WTC11 (cell line): ENCODE results near the gene SYS1. TPM values are rescaled to one million over a fixed set of nuclear protein-coding genes. Genes with fewer than 3 reads are reported as not detected.

Experiments
- ATAC-seq: fragments of 200-7000 bp; cut with Tn5 transposase; 2 replicates; pipeline ENCODE4 v1.10.0; 2021; ENCODE audit warnings: mild to moderate bottlenecking, moderate library complexity
- CTCF ChIA-PET: fragments of 300-600 bp; sonication (Branson Sonifier 250); formaldehyde crosslinking; loops from one replicate; lab custom pipeline; 2021; ENCODE audit warnings: antibody characterized with exemption; lab: Charles Lee
- POLR2A ChIA-PET: fragments of 350-600 bp; sonication (Branson Sonifier 250); formaldehyde crosslinking; loops from one replicate; lab custom pipeline; 2021; ENCODE audit warnings: antibody characterized with exemption; lab: Charles Lee
- DNase-seq: peaks from one replicate; pipeline ENCODE4 v3.0.0; 2021; ENCODE audit warnings: low spot score
- H3K27ac Mint-ChIP-seq: 2 replicates; pipeline ENCODE4 v1.8.0; 2021; ENCODE audit warnings: mixed read lengths
- H3K27me3 Mint-ChIP-seq: 2 replicates; pipeline ENCODE4 v1.8.0; 2021; ENCODE audit warnings: low read depth, mild to moderate bottlenecking, moderate library complexity, mixed read lengths
- H3K36me3 Mint-ChIP-seq: 2 replicates; pipeline ENCODE4 v1.8.0; 2021; ENCODE audit warnings: mixed read lengths
- H3K4me1 Mint-ChIP-seq: 2 replicates; pipeline ENCODE4 v1.8.0; 2022; ENCODE audit warnings: mixed read lengths
- H3K4me3 Mint-ChIP-seq: 2 replicates; pipeline ENCODE4 v1.8.0; 2021; ENCODE audit warnings: mild to moderate bottlenecking, moderate library complexity, mixed read lengths
- H3K9me3 Mint-ChIP-seq: 2 replicates; pipeline ENCODE4 v1.8.0; 2021; ENCODE audit warnings: mixed read lengths
- FOXP1 ChIP-seq: sonication (generic); formaldehyde crosslinking; IDR thresholded peaks from 2 replicates; pipeline ENCODE4 v1.8.0; 2022; ENCODE audit warnings: missing genetic modification reagents, mild to moderate bottlenecking, moderate library complexity, borderline replicate concordance
- HMGA2 ChIP-seq: fragments of 250-450 bp; sonication (Bioruptor Pico); IDR thresholded peaks from 2 replicates; pipeline ENCODE4 v1.4.0; 2021; ENCODE audit warnings: mild to moderate bottlenecking, moderate library complexity
- IRF2 ChIP-seq: sonication (generic); formaldehyde crosslinking; IDR thresholded peaks from 2 replicates; pipeline ENCODE4 v1.8.0; 2022; ENCODE audit warnings: low read depth, missing genetic modification reagents, borderline replicate concordance
- KAT7 ChIP-seq: sonication (generic); formaldehyde crosslinking; IDR thresholded peaks from 2 replicates; pipeline ENCODE4 v1.8.1; 2023; ENCODE audit warnings: missing genetic modification reagents, mild to moderate bottlenecking, borderline replicate concordance
- MXD4 ChIP-seq: fragments of 250-450 bp; sonication (Bioruptor Pico); IDR thresholded peaks from 2 replicates; pipeline ENCODE4 v1.8.0; 2021; ENCODE audit warnings: mild to moderate bottlenecking, moderate library complexity, borderline replicate concordance
- SMAD3 ChIP-seq: sonication (generic); formaldehyde crosslinking; IDR thresholded peaks from 2 replicates; pipeline ENCODE4 v1.8.0; 2022; ENCODE audit warnings: missing genetic modification reagents, mild to moderate bottlenecking, borderline replicate concordance
- SOX15 ChIP-seq: fragments of 250-450 bp; sonication (Bioruptor Pico); IDR thresholded peaks from 2 replicates; pipeline ENCODE4 v1.9.0; 2021; ENCODE audit warnings: mild to moderate bottlenecking
- TEAD1 ChIP-seq: sonication (generic); formaldehyde crosslinking; IDR thresholded peaks from 2 replicates; pipeline ENCODE4 v1.8.0; 2022; ENCODE audit warnings: mild to moderate bottlenecking, missing genetic modification reagents
- ZBTB21 ChIP-seq: sonication (generic); formaldehyde crosslinking; IDR thresholded peaks from 2 replicates; pipeline ENCODE4 v1.8.1; 2023; ENCODE audit warnings: mild to moderate bottlenecking, missing genetic modification reagents, borderline replicate concordance
- ZNF317 ChIP-seq: sonication (generic); formaldehyde crosslinking; IDR thresholded peaks from 2 replicates; pipeline ENCODE4 v1.8.1; 2023; ENCODE audit warnings: low read depth, mild to moderate bottlenecking, moderate library complexity, missing genetic modification reagents, borderline replicate concordance
- ZNF396 ChIP-seq: fragments of 250-450 bp; sonication (Bioruptor Pico); IDR thresholded peaks from 2 replicates; pipeline ENCODE4 v1.8.0; 2021; ENCODE audit warnings: mild to moderate bottlenecking, moderate library complexity, borderline replicate concordance
- ZNF416 ChIP-seq: fragments of 250-450 bp; sonication (Bioruptor Pico); IDR thresholded peaks from 2 replicates; pipeline ENCODE4 v1.9.0; 2021; ENCODE audit warnings: mild to moderate bottlenecking, inconsistent platforms
- ZNF671 ChIP-seq: fragments of 250-450 bp; sonication (Bioruptor Pico); IDR thresholded peaks from 2 replicates; pipeline ENCODE4 v1.8.0; 2021; ENCODE audit warnings: mild to moderate bottlenecking
- total RNA-seq: library from RNA; stranded (reverse); gene quantifications from 3 replicates; pipeline ENCODE4 v1.2.3, GENCODE V29; 2021
- TF ChIP-seq, protein P1 (sequence below): sonication (generic); formaldehyde crosslinking; IDR thresholded peaks from 2 replicates; pipeline ENCODE4 v1.8.0; 2022; ENCODE audit warnings: mild to moderate bottlenecking, missing genetic modification reagents
- TF ChIP-seq, protein P2 (sequence below): fragments of 250-450 bp; sonication (Bioruptor Pico); IDR thresholded peaks from 2 replicates; pipeline ENCODE4 v1.9.0; 2021; ENCODE audit warnings: mild to moderate bottlenecking
- TF ChIP-seq, protein P3 (sequence below): sonication (generic); formaldehyde crosslinking; IDR thresholded peaks from 2 replicates; pipeline ENCODE4 v1.8.1; 2023; ENCODE audit warnings: mild to moderate bottlenecking, missing genetic modification reagents, moderate library complexity
- TF ChIP-seq, protein P4 (sequence below): fragments of 250-450 bp; sonication (Bioruptor Pico); IDR thresholded peaks from 2 replicates; pipeline ENCODE4 v2.1.2; 2022; ENCODE audit warnings: mild to moderate bottlenecking, moderate library complexity
- TF ChIP-seq, protein P5 (sequence below): sonication (generic); formaldehyde crosslinking; IDR thresholded peaks from 2 replicates; pipeline ENCODE4 v1.8.0; 2023; ENCODE audit warnings: mild to moderate bottlenecking, missing genetic modification reagents

The SYS1 gene
- total RNA-seq, 1 experiment from 2014 or later = 16.4 TPM

DNA sequence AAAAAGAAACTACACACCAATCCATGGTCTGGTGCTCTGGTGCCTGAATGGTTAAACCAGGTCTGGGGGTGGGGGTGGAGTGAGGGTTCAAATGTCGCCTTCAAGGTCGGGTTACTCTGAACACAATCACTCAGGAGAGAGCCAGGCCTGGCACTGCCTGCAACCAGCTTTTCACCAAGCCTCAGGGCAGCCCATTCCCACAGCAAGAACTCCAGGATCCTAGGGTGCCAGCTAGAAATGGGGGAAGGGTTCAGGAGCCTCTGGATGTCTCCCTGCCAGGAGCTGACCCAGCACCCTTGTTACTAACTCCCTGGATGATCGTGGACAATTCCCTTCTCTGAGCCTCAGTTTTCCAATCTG is 21.4 kb upstream of the SYS1 start:
- ChIA-PET CTCF (interaction anchor here (1.0 to 4.4 kb wide), 13 partner anchors 11 to 96 kb away, joined by 3 to 27 read pairs (median 5); partner anchors contain the start of genes MATN4 and SYS1), POLR2A (interaction anchor here (0.7 to 2.4 kb wide), 6 partner anchors 18 to 329 kb away, joined by 3 to 11 read pairs (median 5); partner anchors contain the start of gene SYS1)
- Mint-ChIP-seq H3K36me3 (peaks cover 5% of the 10 kb centered on the region), H3K27ac (peak overlapping the region; percentile 98), H3K4me3 (peak overlapping the region; percentile 65), H3K27me3 (no peaks in the 10 kb centered on the region), H3K4me1 (peaks cover 99% of the 10 kb centered on the region), H3K9me3 (no peaks in the 10 kb centered on the region)
- TF ChIP-seq SOX15 (CRISPR knock-in tag) (no peak), SMAD3 (CRISPR knock-in tag) (no peak), HMGA2 (CRISPR knock-in tag) (no peak), KAT7 (CRISPR knock-in tag) (no peak), ZNF671 (CRISPR knock-in tag) (no peak), IRF2 (CRISPR knock-in tag) (no peak), ZNF317 (CRISPR knock-in tag) (no peak), FOXP1 (CRISPR knock-in tag) (no peak), MXD4 (no peak), ZNF416 (CRISPR knock-in tag) (no peak)
- TF ChIP-seq, protein P1, sequence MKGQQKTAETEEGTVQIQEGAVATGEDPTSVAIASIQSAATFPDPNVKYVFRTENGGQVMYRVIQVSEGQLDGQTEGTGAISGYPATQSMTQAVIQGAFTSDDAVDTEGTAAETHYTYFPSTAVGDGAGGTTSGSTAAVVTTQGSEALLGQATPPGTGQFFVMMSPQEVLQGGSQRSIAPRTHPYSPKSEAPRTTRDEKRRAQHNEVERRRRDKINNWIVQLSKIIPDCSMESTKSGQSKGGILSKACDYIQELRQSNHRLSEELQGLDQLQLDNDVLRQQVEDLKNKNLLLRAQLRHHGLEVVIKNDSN (CRISPR knock-in tag) = no peak
- TF ChIP-seq, protein P2, sequence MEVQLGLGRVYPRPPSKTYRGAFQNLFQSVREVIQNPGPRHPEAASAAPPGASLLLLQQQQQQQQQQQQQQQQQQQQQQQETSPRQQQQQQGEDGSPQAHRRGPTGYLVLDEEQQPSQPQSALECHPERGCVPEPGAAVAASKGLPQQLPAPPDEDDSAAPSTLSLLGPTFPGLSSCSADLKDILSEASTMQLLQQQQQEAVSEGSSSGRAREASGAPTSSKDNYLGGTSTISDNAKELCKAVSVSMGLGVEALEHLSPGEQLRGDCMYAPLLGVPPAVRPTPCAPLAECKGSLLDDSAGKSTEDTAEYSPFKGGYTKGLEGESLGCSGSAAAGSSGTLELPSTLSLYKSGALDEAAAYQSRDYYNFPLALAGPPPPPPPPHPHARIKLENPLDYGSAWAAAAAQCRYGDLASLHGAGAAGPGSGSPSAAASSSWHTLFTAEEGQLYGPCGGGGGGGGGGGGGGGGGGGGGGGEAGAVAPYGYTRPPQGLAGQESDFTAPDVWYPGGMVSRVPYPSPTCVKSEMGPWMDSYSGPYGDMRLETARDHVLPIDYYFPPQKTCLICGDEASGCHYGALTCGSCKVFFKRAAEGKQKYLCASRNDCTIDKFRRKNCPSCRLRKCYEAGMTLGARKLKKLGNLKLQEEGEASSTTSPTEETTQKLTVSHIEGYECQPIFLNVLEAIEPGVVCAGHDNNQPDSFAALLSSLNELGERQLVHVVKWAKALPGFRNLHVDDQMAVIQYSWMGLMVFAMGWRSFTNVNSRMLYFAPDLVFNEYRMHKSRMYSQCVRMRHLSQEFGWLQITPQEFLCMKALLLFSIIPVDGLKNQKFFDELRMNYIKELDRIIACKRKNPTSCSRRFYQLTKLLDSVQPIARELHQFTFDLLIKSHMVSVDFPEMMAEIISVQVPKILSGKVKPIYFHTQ (CRISPR knock-in tag) = no peak
- peak; percentile 4; the same call in 1 of the 2 replicates for ATAC-seq
- DNase-seq = no peak

DNA sequence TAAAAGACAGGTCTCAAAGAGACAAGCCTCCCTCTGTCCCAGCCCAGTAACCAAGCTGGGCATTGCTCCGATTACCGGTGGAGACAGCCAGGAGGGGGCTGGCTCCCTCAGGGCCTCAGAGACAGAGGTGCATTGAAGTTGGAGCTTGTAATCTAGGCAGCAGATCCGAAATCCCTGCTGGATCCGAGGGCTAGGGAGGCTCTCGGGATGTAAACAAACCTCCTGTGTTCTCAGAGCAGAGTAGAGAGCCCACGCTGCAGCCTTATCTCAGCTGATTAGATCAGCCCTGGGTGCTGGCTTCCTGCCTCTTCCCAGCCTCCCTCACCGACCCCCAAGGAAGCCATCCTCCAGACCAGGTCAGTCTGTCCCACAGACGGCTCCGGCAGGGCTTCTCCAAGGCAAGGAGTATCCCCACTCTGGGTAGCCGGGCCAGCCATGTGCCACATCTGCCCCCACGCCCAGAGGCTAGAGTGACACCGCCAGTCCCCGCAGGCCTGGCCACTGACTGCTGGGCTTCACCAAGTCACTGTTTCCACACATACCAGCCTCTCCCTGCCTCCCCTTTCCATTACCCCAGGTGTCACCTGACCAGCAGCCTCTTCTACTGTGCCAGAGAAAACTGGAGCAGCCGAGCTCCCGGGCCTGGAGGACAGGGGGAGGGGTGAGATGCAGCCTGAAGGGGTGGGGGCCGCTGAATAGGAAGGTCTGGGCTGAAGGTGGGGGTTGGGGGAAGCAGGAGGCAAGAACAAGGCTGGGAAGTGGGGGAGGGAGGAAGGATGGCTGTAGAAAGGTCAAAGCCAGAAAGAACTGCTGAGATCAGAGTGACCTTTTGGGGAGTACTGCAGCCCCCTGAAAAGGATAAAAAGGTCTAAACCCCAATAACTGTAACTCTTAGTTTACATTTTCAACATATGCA is 20.8 kb upstream of the SYS1 start:
- ChIA-PET CTCF (interaction anchor here (1.0 to 4.4 kb wide), 15 partner anchors 11 to 95 kb away, joined by 3 to 27 read pairs (median 4); partner anchors contain the start of genes MATN4, PIGT and SYS1), POLR2A (interaction anchor here (0.7 to 2.4 kb wide), 9 partner anchors 11 to 329 kb away, joined by 3 to 11 read pairs (median 4); partner anchors contain the start of gene SYS1)
- Mint-ChIP-seq H3K27ac (peak overlapping the region; percentile 98), H3K4me1 (peaks cover 99% of the 10 kb centered on the region), H3K27me3 (no peaks in the 10 kb centered on the region), H3K36me3 (peaks cover 5% of the 10 kb centered on the region), H3K4me3 (peak overlapping the region; percentile 65), H3K9me3 (no peaks in the 10 kb centered on the region)
- TF ChIP-seq, protein P3, sequence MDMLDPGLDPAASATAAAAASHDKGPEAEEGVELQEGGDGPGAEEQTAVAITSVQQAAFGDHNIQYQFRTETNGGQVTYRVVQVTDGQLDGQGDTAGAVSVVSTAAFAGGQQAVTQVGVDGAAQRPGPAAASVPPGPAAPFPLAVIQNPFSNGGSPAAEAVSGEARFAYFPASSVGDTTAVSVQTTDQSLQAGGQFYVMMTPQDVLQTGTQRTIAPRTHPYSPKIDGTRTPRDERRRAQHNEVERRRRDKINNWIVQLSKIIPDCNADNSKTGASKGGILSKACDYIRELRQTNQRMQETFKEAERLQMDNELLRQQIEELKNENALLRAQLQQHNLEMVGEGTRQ = peak; percentile 85
- TF ChIP-seq, protein P4, sequence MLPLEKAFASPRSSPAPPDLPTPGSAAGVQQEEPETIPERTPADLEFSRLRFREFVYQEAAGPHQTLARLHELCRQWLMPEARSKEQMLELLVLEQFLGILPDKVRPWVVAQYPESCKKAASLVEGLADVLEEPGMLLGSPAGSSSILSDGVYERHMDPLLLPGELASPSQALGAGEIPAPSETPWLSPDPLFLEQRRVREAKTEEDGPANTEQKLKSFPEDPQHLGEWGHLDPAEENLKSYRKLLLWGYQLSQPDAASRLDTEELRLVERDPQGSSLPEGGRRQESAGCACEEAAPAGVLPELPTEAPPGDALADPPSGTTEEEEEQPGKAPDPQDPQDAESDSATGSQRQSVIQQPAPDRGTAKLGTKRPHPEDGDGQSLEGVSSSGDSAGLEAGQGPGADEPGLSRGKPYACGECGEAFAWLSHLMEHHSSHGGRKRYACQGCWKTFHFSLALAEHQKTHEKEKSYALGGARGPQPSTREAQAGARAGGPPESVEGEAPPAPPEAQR (CRISPR knock-in tag) = no peak
- TF ChIP-seq ZNF396 (no peak), ZBTB21 (peak; percentile 67; the same call in 1 of the 2 replicates), TEAD1 (CRISPR knock-in tag) (no peak)
- TF ChIP-seq, protein P5, sequence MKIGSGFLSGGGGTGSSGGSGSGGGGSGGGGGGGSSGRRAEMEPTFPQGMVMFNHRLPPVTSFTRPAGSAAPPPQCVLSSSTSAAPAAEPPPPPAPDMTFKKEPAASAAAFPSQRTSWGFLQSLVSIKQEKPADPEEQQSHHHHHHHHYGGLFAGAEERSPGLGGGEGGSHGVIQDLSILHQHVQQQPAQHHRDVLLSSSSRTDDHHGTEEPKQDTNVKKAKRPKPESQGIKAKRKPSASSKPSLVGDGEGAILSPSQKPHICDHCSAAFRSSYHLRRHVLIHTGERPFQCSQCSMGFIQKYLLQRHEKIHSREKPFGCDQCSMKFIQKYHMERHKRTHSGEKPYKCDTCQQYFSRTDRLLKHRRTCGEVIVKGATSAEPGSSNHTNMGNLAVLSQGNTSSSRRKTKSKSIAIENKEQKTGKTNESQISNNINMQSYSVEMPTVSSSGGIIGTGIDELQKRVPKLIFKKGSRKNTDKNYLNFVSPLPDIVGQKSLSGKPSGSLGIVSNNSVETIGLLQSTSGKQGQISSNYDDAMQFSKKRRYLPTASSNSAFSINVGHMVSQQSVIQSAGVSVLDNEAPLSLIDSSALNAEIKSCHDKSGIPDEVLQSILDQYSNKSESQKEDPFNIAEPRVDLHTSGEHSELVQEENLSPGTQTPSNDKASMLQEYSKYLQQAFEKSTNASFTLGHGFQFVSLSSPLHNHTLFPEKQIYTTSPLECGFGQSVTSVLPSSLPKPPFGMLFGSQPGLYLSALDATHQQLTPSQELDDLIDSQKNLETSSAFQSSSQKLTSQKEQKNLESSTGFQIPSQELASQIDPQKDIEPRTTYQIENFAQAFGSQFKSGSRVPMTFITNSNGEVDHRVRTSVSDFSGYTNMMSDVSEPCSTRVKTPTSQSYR (CRISPR knock-in tag) = peak; percentile 97
- TF ChIP-seq, protein P1 (CRISPR knock-in tag) = peak; percentile 88
- ATAC-seq (peak; percentile 72), DNase-seq (peak; percentile 82)
